ENCODE results near the gene ELP1. TPM values are rescaled to one million over a fixed set of nuclear protein-coding genes. Genes with fewer than 3 reads are reported as not detected.

Gene ELP1
- total RNA-seq, 1 donor from 2014 or later, result 48.9 TPM

DNA sequence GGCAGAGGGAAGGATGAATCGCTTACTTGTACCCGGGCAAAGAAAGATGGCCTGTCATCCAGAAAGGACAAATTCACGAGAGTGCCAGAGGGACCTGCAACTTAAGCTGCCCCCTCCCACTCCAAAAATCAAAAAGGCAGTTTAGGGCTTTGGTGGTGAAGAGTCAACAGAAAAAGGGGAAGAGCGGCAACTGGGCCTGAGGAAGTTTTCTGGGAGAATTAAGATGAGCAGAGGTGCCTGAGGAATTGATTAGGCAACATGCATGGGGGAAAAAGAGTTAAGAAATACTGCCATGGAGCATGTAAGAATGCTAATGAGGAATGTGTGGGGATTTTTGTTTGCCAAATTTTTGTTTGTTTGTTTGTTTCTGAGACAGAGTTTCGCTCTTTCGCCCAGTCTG, 76.4 kb downstream of the ELP1 start:
- H3K36me3 Mint-ChIP-seq (ENCODE audit: low read depth), result peaks cover 2% of the 10 kb centered on the region
- TF ChIP-seq, protein P1, sequence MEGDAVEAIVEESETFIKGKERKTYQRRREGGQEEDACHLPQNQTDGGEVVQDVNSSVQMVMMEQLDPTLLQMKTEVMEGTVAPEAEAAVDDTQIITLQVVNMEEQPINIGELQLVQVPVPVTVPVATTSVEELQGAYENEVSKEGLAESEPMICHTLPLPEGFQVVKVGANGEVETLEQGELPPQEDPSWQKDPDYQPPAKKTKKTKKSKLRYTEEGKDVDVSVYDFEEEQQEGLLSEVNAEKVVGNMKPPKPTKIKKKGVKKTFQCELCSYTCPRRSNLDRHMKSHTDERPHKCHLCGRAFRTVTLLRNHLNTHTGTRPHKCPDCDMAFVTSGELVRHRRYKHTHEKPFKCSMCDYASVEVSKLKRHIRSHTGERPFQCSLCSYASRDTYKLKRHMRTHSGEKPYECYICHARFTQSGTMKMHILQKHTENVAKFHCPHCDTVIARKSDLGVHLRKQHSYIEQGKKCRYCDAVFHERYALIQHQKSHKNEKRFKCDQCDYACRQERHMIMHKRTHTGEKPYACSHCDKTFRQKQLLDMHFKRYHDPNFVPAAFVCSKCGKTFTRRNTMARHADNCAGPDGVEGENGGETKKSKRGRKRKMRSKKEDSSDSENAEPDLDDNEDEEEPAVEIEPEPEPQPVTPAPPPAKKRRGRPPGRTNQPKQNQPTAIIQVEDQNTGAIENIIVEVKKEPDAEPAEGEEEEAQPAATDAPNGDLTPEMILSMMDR (conservative IDR thresholded peaks at IDR 0.05), result no peak

DNA sequence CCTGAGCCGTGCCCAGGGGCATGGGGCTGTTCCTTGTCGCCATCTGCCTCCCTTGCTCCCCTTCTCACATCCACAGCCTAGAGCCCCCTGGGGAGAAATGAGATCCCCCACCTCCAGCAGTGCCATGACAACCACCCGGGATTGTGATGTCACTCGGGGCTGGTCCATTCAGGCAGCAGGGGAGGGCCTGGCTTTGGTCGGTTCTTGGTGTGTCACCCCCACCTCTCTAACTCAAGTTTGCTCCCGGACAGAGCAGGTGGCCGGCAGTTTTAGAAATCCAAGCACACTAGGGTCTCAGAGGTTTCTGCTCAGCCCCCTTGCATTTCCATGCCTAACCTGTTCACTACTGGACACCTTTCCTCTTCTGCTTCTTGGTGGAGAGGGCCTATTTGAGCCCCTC, 78.0 kb downstream of the ELP1 start, which contains the start of gene ACTL7B:
ACTL7B (minus strand) TSS at position 99 of the 400 bp plus-strand sequence; CDS start at position 43, 56 bp downstream.
- Mint-ChIP-seq H3K9me3 (no peaks in the 10 kb centered on the region), H3K27ac (ENCODE audit: unreplicated experiment) (no peak within 1 kb of the TSS), H3K4me1 (no peaks in the 10 kb centered on the region), H3K4me3 (no peak within 1 kb of the TSS), H3K27me3 (ENCODE audit: low read depth) (no peaks in the 10 kb centered on the region), H3K36me3 (ENCODE audit: low read depth) (no peaks in the 10 kb centered on the region)
- TF ChIP-seq, protein P1 (conservative IDR thresholded peaks at IDR 0.05), result no peak
- no peak for DNase-seq (ENCODE audit: low read depth, low spot score)

More for the DNA sequence above, 76.4 kb downstream of the ELP1 start:
- DNase-seq (ENCODE audit: low read depth, low spot score), result no peak
- Mint-ChIP-seq H3K9me3 (no peaks in the 10 kb centered on the region), H3K4me1 (no peaks in the 10 kb centered on the region), H3K27me3 (ENCODE audit: low read depth) (no peaks in the 10 kb centered on the region), H3K27ac (ENCODE audit: unreplicated experiment) (no peak overlapping the region), H3K4me3 (no peak overlapping the region)

DNA sequence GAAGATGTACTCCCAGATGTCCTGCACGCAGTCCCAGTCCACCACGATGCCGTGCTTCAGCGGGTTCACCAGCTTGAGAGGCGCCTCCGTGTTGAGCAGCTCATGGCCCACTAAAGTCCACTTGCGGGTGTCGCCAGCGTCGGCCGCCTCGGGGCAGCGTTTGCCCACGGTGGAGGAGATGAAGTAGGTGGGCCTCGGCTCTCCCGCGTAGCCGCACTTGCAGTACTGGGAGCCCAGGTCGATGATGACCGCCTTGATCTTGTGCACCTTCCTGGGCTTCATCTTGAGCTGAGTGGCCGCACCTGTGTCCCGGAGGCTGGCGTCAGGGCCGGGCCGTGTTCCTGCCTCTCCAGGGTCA, 78.4 kb downstream of the ELP1 start:
- no peaks in the 10 kb centered on the region for H3K4me1 Mint-ChIP-seq
- H3K9me3 Mint-ChIP-seq, result no peaks in the 10 kb centered on the region

DNA sequence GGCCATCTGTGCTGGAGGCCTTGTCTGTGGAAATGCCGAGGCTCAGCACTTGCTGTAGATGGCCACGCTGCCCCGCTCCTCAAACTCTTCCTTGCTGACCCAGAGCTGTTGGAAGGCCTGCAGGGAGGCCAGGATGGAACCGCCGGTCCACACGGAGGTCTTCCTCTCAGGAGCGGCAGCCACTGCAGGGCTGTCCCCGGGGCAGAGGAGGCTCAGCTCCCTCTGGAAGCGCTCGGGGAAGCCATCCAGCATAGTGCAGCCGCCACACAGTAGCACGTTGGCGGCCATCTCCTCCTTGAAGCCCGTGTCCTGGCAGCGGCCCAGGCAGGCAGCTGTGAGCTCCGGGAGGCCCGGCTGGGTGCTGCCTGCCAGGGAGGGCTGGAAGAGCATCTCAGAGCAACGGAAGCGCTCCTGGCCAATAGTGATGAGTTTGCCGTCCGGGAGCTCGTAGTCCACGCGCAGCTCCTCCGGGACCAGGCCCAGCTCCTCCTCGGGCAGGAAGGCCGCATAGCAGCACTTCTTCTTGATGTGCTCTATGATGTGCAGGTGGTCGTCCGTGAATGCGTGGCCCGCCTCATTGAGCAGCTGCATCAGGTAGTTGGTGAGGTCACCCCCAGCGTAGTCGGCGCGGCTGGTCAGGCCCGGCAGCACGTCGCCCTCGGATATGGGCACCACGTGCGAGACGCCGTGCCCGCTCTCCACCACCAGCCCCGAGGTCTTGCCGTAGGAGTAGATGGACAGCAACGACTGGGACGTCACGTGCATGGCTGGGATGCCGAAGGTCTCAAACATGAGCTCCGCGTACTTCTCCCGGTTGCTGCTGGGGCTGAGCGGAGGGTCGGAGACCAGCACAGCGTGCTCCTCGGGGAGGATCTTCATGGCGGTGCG, 79.0 kb downstream of the ELP1 start:
- no peak overlapping the region for H3K27ac Mint-ChIP-seq (ENCODE audit: unreplicated experiment)
- no peaks in the 10 kb centered on the region for H3K27me3 Mint-ChIP-seq (ENCODE audit: low read depth)
- H3K9me3 Mint-ChIP-seq, result no peaks in the 10 kb centered on the region

More for the DNA sequence above, 78.4 kb downstream of the ELP1 start:
- TF ChIP-seq, protein P1 (conservative IDR thresholded peaks at IDR 0.05), result no peak
- Mint-ChIP-seq H3K36me3 (ENCODE audit: low read depth) (no peaks in the 10 kb centered on the region), H3K4me3 (no peak overlapping the region), H3K27me3 (ENCODE audit: low read depth) (no peaks in the 10 kb centered on the region), H3K27ac (ENCODE audit: unreplicated experiment) (no peak overlapping the region)
- DNase-seq (ENCODE audit: low read depth, low spot score), result no peak

DNA sequence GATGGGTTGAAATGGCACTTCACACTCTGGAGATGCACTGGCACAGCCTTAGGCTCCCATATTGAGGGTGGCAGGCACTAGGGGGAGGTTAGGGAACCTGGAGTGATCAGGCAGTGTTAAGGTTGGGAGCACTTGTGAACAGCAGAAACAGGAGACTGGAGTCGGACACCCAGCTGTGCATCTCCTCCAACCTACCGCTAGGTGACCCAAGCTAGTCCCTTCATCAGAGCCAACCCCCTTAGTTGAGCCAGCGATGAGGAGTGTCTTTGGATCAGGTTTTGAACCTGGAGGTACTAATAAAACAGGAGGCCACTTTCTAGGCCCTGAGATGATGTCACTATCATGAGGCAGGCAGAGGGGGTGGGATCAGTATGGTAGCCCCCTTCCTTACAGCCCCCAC, 79.8 kb downstream of the ELP1 start:
- Mint-ChIP-seq H3K27me3 (ENCODE audit: low read depth) (no peaks in the 10 kb centered on the region), H3K27ac (ENCODE audit: unreplicated experiment) (no peak overlapping the region), H3K4me1 (no peaks in the 10 kb centered on the region), H3K4me3 (no peak overlapping the region), H3K36me3 (ENCODE audit: low read depth) (no peaks in the 10 kb centered on the region), H3K9me3 (no peaks in the 10 kb centered on the region)
- TF ChIP-seq, protein P1 (conservative IDR thresholded peaks at IDR 0.05), result no peak
- DNase-seq (ENCODE audit: low read depth, low spot score), result no peak

More for the DNA sequence above, 79.0 kb downstream of the ELP1 start:
- H3K4me1 Mint-ChIP-seq, result no peaks in the 10 kb centered on the region
- no peak overlapping the region for H3K4me3 Mint-ChIP-seq
- DNase-seq (ENCODE audit: low read depth, low spot score), result no peak
- no peaks in the 10 kb centered on the region for H3K36me3 Mint-ChIP-seq (ENCODE audit: low read depth)
- TF ChIP-seq, protein P1 (conservative IDR thresholded peaks at IDR 0.05), result no peak
